T-helper 1 cell treated with Interleukin-12 subunit alpha and Interleukin-12 subunit beta and Interleukin-4 antibody, amounts not matched to agents 30 μg/mL and 1 μg/mL, for 36 hours (primary cell): Measurements from ENCODE around the gene UCK1.
A peak's percentile ranks its signal among the peaks of the same experiment; 100 is the strongest.

ENCODE experiments used
- H3K27ac Mint-ChIP-seq: one replicate; pipeline ENCODE4 v1.8.0; 2021; ENCODE audit warnings: mild to moderate bottlenecking, mixed read lengths
- H3K27me3 Mint-ChIP-seq: one replicate; pipeline ENCODE4 v1.8.0; 2021; ENCODE audit warnings: low read depth, mixed read lengths
- H3K36me3 Mint-ChIP-seq: one replicate; pipeline ENCODE4 v1.8.0; 2021; ENCODE audit warnings: low read depth, mixed read lengths
- H3K4me1 Mint-ChIP-seq: one replicate; pipeline ENCODE4 v1.8.0; 2021; ENCODE audit warnings: low read depth, mixed read lengths
- H3K4me3 Mint-ChIP-seq: one replicate; pipeline ENCODE4 v1.8.0; 2021; ENCODE audit warnings: mild to moderate bottlenecking, moderate library complexity, mixed read lengths
- H3K9me3 Mint-ChIP-seq: one replicate; pipeline ENCODE4 v1.8.0; 2021; ENCODE audit warnings: mixed read lengths

The UCK1 gene

GRCh38 chr9:131485206-131485605 is 45.9 kb downstream of the UCK1 start:
- peaks cover 4% of the 10 kb centered on the region for H3K4me1 Mint-ChIP-seq
- peaks cover 54% of the 10 kb centered on the region for H3K36me3 Mint-ChIP-seq
- no peak overlapping the region for H3K27ac Mint-ChIP-seq
- no peaks in the 10 kb centered on the region for H3K9me3 Mint-ChIP-seq
- H3K27me3 Mint-ChIP-seq: no peaks in the 10 kb centered on the region
- no peak overlapping the region for H3K4me3 Mint-ChIP-seq

- no peaks in the 10 kb centered on the region for H3K27me3 Mint-ChIP-seq
- peaks cover 3% of the 10 kb centered on the region for H3K4me1 Mint-ChIP-seq
- no peak overlapping the region for H3K4me3 Mint-ChIP-seq
- no peaks in the 10 kb centered on the region for H3K9me3 Mint-ChIP-seq
- peaks cover 50% of the 10 kb centered on the region for H3K36me3 Mint-ChIP-seq
- H3K27ac Mint-ChIP-seq: no peak overlapping the region
Measured at GRCh38 chr9:131484560-131485185, 46.4 kb downstream of the UCK1 start.

GRCh38 chr9:131484051-131484445 is 47.0 kb downstream of the UCK1 start:
- H3K9me3 Mint-ChIP-seq: no peaks in the 10 kb centered on the region
- H3K27me3 Mint-ChIP-seq: no peaks in the 10 kb centered on the region
- no peak overlapping the region for H3K4me3 Mint-ChIP-seq
- H3K4me1 Mint-ChIP-seq: peaks cover 3% of the 10 kb centered on the region
- no peak overlapping the region for H3K27ac Mint-ChIP-seq
- peaks cover 50% of the 10 kb centered on the region for H3K36me3 Mint-ChIP-seq

GRCh38 chr9:131483319-131484050 is 47.6 kb downstream of the UCK1 start:
- peaks cover 48% of the 10 kb centered on the region for H3K36me3 Mint-ChIP-seq
- H3K27me3 Mint-ChIP-seq: no peaks in the 10 kb centered on the region
- H3K4me3 Mint-ChIP-seq: no peak overlapping the region
- H3K4me1 Mint-ChIP-seq: peaks cover 3% of the 10 kb centered on the region
- no peaks in the 10 kb centered on the region for H3K9me3 Mint-ChIP-seq
- no peak overlapping the region for H3K27ac Mint-ChIP-seq

- Mint-ChIP-seq H3K27ac (no peak overlapping the region), H3K27me3 (no peaks in the 10 kb centered on the region), H3K4me3 (no peak overlapping the region), H3K4me1 (peaks cover 6% of the 10 kb centered on the region), H3K9me3 (no peaks in the 10 kb centered on the region), H3K36me3 (peaks cover 44% of the 10 kb centered on the region)
Measured at GRCh38 chr9:131482343-131483006, 48.6 kb downstream of the UCK1 start.

- H3K27ac Mint-ChIP-seq: peak overlapping the region; percentile 21
- H3K4me1 Mint-ChIP-seq: peaks cover 6% of the 10 kb centered on the region
- H3K36me3 Mint-ChIP-seq: peaks cover 41% of the 10 kb centered on the region
- no peaks in the 10 kb centered on the region for H3K27me3 Mint-ChIP-seq
- H3K4me3 Mint-ChIP-seq: no peak overlapping the region
- no peaks in the 10 kb centered on the region for H3K9me3 Mint-ChIP-seq
Measured at GRCh38 chr9:131481441-131482342, 49.4 kb downstream of the UCK1 start.

GRCh38 chr9:131480258-131480657 is 50.8 kb downstream of the UCK1 start:
- Mint-ChIP-seq H3K4me1 (peaks cover 4% of the 10 kb centered on the region), H3K9me3 (no peaks in the 10 kb centered on the region), H3K27me3 (no peaks in the 10 kb centered on the region), H3K4me3 (no peak overlapping the region), H3K27ac (no peak overlapping the region), H3K36me3 (peaks cover 35% of the 10 kb centered on the region)

- no peaks in the 10 kb centered on the region for H3K27me3 Mint-ChIP-seq
- peaks cover 38% of the 10 kb centered on the region for H3K36me3 Mint-ChIP-seq
- H3K4me3 Mint-ChIP-seq: no peak overlapping the region
- H3K9me3 Mint-ChIP-seq: no peaks in the 10 kb centered on the region
- H3K4me1 Mint-ChIP-seq: peaks cover 4% of the 10 kb centered on the region
- H3K27ac Mint-ChIP-seq: peak overlapping the region; percentile 57
Measured at GRCh38 chr9:131478911-131479310, 52.2 kb downstream of the UCK1 start.

GRCh38 chr9:131478421-131478868 is 52.6 kb downstream of the UCK1 start:
- Mint-ChIP-seq H3K36me3 (peaks cover 36% of the 10 kb centered on the region), H3K27ac (peak overlapping the region; percentile 57), H3K4me3 (no peak overlapping the region), H3K4me1 (peaks cover 4% of the 10 kb centered on the region), H3K9me3 (no peaks in the 10 kb centered on the region), H3K27me3 (no peaks in the 10 kb centered on the region)

- Mint-ChIP-seq H3K9me3 (no peaks in the 10 kb centered on the region), H3K36me3 (peaks cover 33% of the 10 kb centered on the region), H3K4me1 (peaks cover 4% of the 10 kb centered on the region), H3K27ac (peak overlapping the region; percentile 57), H3K27me3 (no peaks in the 10 kb centered on the region), H3K4me3 (no peak overlapping the region)
Measured at GRCh38 chr9:131477816-131478419, 53.1 kb downstream of the UCK1 start.

GRCh38 chr9:131477367-131477766 is 53.7 kb downstream of the UCK1 start:
- Mint-ChIP-seq H3K27ac (no peak overlapping the region), H3K27me3 (no peaks in the 10 kb centered on the region), H3K4me3 (no peak overlapping the region), H3K36me3 (peaks cover 31% of the 10 kb centered on the region), H3K9me3 (no peaks in the 10 kb centered on the region), H3K4me1 (peaks cover 5% of the 10 kb centered on the region)

- H3K27me3 Mint-ChIP-seq: no peaks in the 10 kb centered on the region
- H3K4me3 Mint-ChIP-seq: no peak overlapping the region
- peaks cover 26% of the 10 kb centered on the region for H3K36me3 Mint-ChIP-seq
- no peaks in the 10 kb centered on the region for H3K9me3 Mint-ChIP-seq
- H3K4me1 Mint-ChIP-seq: peaks cover 5% of the 10 kb centered on the region
- no peak overlapping the region for H3K27ac Mint-ChIP-seq
Measured at GRCh38 chr9:131476777-131477345, 54.2 kb downstream of the UCK1 start.

- no peaks in the 10 kb centered on the region for H3K9me3 Mint-ChIP-seq
- no peak overlapping the region for H3K4me3 Mint-ChIP-seq
- no peak overlapping the region for H3K27ac Mint-ChIP-seq
- peaks cover 24% of the 10 kb centered on the region for H3K36me3 Mint-ChIP-seq
- H3K4me1 Mint-ChIP-seq: peaks cover 5% of the 10 kb centered on the region
- H3K27me3 Mint-ChIP-seq: no peaks in the 10 kb centered on the region
Measured at GRCh38 chr9:131475956-131476776, 54.9 kb downstream of the UCK1 start.
